CD4-positive, alpha-beta T cell treated with Interleukin-6 for 4 hours (primary cell): ENCODE data around the gene PCED1B.
"Not testable (repeated sequence)": the region's sequence is repeated elsewhere in the genome, so short reads cannot be mapped to it uniquely, and the experiment has no call there.

Experiments used
- DNase-seq: peaks from one replicate; pipeline ENCODE4 v3.0.0-alpha.2; 2020; ENCODE audit warnings: mixed read lengths

Gene PCED1B

DNA sequence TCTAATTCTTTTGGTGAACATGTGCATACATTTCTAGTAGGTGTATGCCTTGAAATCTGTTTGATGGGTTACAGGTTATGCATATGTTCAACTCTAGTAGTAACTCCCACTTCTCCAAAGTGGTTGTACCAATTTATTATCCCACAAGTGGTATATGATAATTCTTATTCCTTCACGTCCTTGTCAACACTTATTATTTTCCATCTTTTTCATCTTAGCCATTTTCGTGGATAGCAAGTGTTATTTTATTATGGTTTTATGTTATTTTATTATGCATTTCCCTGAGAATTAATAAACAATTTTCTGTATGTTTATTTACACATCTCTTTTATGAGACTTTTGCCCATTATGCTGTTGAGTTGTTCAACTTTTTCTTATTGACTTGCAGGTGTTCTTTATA, 11.6 kb downstream of the PCED1B start:
- DNase-seq, result no peak

DNA sequence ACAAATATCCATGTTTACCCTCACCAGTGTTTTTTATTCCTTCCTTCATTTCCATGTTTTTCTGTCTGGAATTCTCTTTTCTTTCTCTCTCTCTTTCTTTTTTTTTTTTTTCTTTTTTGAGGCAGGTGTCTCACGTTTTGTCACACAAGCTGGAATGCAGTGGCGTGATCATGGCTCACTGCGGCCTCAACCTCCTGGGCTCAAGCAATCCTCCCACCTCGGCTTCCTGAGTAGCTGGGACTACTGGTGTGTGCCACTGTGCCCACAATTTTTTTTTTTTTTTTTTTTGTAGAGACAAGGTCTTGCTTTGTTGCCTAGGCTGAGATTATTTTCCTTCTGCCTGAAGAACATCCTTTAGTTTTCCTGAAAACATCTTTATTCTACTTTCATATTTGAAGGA, 15.4 kb downstream of the PCED1B start:
- peak; percentile 9 for DNase-seq

DNA sequence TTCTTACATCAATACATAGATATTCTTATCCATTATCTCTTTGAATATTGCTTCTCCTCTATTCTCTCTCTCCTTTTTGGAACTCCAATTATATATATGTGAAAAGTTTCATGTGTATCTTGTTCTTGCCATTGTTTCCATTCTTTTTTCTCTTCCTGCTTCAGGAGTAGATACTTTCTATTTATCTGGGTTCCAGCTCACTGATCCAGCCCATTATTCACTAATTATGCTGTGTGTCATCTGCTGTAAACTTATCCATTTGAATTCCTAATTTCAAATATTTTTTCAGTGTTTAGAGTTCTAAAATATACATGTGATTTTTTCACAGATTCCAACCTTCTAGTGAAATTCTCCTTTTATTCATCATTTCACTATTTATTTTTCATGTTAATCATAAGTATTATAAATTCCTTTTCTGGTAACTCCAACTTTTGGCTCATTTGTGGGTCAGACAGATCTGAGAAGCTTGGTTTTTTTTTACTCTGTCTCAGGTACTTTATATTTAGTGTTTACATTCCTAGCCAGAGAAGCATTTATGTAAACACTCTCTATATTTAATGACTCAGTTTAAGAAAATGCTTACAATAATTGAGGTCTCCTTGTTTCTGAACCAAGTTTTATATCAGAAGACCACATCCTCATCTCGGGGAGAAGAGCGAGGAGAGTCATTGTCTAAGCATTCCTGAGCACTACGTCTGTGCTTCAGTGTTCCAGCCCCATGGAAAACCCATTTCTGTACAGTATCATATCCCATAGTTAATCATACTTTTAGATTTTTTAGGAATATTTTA, 16.2 kb downstream of the PCED1B start:
- no peak for DNase-seq

DNA sequence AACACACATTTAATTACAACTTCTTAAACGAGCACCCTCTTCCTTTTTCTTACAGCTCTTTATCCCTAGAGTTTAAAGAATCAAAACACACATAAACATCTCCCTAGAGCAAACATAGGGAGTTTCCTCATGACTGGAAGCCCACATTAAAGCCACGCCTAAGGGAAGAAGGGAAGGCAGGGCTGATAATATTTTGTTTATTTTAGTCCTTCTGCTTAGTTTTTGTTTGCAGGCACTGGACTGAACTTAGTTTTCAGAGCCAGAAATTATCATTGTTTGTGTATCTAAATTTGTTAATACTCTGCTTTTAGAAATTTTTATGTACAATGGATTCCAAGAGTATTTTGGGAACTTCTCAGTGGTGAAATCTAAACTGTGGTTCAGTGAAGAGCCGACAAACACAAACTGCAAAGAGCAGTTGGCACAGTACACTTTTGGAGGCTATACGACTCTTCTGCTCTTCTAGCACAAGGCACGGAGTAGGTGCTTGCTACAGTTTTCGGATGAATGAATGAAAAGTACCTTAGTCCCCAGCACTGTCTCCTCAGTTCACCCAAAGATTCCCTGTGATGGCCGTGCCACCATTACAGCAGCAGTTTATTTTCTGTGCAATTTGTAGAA, 18.0 kb downstream of the PCED1B start:
- no peak for DNase-seq

- DNase-seq, result no peak
Observed at GRCh38 chr12:47098099-47098498, 18.7 kb downstream of the PCED1B start.

- no peak for DNase-seq
Observed at GRCh38 chr12:47099610-47100009, 20.2 kb downstream of the PCED1B start.

DNA sequence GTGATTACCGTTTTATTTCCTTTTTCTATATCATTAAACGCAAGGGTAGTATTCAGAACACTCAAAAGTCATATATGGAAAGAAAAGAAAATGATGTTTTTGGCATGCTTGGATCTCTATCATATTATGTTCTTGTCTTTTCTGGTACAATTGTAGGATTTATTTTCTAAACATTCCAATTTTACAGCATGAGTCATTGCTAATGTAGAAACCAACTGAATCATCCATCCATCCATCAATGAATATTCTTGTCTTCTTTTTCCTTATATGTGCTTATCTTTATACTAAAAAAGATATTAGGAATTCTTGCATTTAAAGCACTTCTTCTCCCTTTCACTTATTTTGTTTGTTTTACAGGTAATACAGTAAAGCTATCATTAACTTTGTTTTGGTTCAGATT, 20.7 kb downstream of the PCED1B start:
- no peak for DNase-seq

DNA sequence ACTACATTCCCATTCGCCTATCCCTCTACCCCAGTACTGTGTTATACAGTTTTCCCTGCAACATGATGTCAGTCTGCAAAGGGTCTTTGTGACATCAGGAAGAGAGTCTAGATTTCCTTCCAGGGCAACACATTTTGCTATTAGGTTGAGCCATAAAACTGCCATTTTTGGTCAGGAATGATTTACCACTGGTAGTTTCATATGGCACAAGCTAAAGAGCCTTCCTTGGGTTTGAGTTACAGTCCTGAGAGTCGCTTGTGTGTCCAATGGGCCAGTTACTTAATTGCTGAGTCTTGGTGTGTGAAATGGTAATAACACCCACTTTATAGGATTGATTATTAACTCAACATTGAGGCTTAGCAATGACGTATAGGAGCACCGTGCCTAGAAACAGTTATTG, 23.0 kb downstream of the PCED1B start:
- DNase-seq, result no peak

GRCh38 chr12:47102845-47103651, 23.6 kb downstream of the PCED1B start:
- no peak for DNase-seq

- DNase-seq, result no peak
Observed at GRCh38 chr12:47105914-47106674, 26.7 kb downstream of the PCED1B start.

DNA sequence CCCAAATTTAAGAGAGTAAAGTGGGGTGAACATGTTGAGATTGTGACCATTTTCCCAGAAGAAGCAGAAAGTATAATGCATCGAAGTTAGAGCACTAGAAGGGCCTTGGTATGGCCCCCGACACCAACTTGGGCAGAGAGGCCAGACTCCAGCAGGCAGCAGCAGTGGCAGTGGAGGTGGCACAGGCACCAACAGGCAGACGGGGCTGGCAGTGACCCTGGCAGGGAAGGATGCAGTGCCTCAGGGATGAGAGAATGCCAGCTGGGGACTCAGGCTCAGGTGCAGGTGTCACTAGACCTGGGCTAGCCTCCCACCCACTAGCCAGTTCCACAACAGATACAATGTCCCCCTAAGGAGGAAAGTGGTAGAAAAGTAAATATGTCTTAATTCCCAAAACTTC, 28.0 kb downstream of the PCED1B start:
- DNase-seq, result no peak

DNA sequence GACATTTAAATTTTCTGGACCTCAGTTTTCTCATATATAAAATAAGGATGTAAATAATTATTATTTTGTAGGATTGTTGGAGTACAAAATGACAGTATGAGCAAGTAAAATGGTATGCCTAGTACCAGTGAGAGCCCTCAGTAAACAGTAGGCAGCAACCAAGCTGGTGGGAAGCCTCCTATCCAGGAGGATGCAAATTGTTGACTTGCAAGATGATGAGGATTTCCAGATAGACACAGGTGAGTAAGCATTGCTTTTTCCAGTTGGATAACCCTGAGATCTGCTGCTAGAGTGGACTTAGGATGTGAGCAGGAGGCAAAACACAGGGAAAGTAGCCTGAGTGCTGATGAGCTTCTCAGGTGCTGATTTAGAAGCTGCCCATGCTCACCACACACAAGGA, 28.5 kb downstream of the PCED1B start:
- DNase-seq, result no peak

GRCh38 chr12:47110011-47110541, 30.7 kb downstream of the PCED1B start:
- no peak for DNase-seq

- DNase-seq, result peak; percentile 8
Observed at GRCh38 chr12:47110718-47111391, 31.4 kb downstream of the PCED1B start.

DNA sequence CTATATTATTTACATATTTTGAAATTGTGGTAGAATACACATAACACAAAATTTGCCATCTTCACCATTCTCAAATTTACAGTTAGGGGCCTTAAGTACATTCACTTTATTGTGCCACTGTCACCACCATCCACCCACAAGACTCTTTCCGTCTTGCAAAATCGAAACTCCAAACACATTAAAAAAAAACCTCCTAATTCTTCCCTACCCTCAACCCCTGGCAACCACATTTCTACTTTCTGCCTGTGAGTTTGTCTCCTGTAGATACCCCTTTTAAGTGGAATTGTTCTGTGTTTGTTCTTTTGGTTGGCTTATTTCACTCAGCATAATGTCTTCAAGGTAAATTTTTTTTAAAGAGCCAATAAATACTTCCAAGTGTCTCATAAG, 32.0 kb downstream of the PCED1B start:
- DNase-seq, result peak; percentile 7

DNA sequence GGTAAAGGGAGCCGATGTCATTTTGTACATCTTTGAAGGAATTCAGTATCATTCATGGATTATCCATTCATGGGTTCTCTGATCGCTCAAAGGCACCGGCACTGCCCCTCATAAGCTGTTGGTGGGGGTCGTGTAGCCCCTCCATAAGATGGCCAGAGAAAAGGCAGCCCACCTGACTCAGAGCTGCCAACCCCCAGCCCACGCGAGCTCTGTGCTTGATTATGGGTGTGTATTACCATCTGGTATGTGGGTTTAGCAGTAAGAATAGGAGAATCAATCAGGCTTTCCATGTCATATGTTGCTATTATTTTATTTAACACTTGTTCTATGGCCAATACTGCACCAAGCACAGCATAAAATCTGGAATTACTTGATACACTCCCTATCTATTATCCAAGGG, 32.4 kb downstream of the PCED1B start:
- DNase-seq, result no peak

GRCh38 chr12:47112679-47113078, 33.3 kb downstream of the PCED1B start:
- DNase-seq, result no peak

DNA sequence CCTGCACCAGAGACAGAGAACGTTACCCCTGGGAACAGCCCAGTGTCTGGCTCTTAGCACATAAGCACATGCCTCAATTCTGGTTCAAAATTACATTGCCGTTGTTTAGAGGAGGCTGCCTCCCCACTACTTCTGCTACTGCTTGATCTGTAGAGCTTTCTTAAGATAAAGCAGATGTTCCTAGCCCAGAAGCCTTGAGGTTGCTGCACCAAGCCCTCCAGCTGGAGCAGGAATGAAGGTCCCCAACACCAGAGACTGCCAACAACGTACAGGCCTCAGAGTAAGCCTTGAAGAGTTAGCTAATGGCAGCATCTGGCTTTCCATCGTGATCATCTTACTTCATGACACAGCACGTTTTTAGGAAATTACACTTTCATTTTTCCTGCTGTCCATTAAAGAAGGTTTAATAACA, 35.1 kb downstream of the PCED1B start:
- no peak for DNase-seq

- DNase-seq, result not testable (repeated sequence)
Observed at GRCh38 chr12:47117305-47117704, 37.9 kb downstream of the PCED1B start.

- DNase-seq, result no peak
Observed at GRCh38 chr12:47120736-47121135, 41.3 kb downstream of the PCED1B start.

GRCh38 chr12:47121146-47121545, 41.7 kb downstream of the PCED1B start:
- no peak for DNase-seq

DNA sequence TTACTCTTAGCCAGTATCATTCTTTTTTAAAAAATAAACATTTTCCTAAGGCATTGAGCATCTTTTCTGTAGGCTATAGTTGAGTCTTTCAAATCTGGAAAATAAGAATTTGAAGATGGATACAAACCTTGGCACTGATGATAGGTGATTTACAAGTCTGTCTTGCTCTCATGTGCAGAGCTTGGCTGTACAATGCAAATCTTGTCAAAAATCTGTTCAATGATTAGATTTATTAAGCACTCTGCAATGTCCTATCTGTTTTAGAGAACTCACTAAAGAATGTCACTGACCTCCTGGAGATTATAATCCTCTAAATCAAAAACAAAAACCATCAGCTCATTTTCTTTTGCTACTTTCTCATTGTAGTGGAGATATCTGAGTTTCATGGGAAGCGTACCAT, 43.2 kb downstream of the PCED1B start:
- DNase-seq, result no peak
